Activated CD8-positive, alpha-beta memory T cell treated with anti-CD3 and anti-CD28 coated beads, Interleukin-2, amount 50 U/mL, for 24 hours (primary cell): ENCODE measurements around the gene CKAP5.

Source experiments
- DNase-seq: peaks from one replicate; pipeline ENCODE4 v3.0.0-alpha.2; 2020; ENCODE audit errors: extremely low read depth

The CKAP5 gene

DNA sequence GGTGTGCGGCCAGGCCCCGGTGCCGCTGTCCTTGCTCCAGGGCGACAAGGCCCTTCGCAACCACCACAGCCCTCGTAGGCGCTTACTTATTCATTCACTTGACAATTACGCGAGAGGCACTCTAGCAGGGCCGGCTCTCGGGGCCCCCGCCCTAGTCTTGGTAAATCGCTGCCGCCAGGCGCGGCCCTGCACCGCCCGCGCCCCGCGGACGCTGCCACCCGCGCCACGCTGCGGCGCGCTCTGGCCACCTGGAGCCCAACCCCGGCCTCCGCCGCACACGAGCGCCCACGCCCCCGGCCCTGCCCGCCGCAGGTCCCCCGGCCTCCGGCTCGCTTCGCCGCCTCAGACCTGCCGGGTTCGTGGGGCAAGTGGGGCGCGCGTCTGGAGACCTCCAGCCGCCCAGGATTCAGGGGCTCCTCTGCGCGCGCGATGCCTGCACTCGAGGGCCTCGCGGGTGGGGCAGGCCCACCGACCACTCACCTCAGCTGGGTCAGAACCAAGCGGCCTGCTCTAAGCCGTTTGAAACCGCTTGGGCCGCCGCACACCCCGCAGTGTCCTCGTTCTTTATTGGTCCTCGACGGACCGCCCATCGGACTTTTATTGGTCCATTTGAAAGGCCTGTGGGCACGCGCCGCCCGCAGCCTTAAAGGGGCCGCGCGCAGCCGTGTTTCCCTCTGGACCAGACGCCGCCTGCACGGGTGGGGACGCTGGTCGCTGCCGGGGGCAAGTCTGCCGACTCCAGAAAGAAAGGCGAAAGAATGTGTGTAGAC lies at the start of gene CKAP5:
Gene CKAP5, minus strand, starts transcription at position 541 of the 770 bp plus-strand sequence. CDS start 25,049 bp downstream, outside the sequence.
- DNase-seq, result peak; percentile 68

DNA sequence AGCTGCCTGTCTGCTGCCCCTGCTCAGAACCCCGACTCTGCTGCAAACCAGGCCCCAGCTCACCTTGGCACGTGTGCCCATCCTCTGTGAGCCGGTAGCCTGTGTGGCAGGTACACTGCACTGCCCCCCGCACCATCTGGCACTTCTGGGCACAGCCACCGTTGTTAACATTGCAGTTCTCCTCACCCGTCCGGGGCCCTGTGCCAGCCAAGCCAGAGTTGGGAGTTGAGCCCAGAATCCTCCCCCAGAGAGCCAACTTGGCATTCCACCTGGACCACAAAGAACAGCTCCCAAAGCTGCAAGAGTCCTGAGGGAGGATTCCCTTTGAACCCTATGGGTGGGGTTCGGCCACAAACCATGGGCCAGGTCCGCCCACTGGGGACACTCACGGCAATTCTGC lies 49.7 kb upstream of the CKAP5 start:
- no peak for DNase-seq

- no peak for DNase-seq
Measured at GRCh38 chr11:46894961-46895360, 48.9 kb upstream of the CKAP5 start.

DNA sequence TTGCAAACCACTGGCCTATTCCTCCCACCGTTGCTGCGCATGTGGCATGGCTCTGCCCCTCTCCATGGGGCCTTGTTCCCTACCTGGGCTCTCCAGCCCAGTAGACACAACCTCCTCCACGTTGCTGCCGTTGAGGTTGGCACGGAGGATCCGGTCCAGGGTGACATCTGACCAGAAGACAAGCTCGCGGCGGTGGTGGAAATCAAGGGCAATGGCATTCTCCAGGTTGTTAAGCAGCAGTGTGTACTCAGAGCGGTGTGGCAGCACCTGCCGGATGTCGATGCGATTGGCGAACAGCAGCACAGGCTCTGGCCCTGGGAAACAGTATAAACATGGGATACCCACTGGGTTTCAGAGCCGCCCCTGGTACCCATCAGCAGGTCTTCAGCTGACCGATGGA lies 48.4 kb upstream of the CKAP5 start:
- no peak for DNase-seq

- DNase-seq, result no peak
Measured at GRCh38 chr11:46892838-46893237, 46.8 kb upstream of the CKAP5 start.

DNA sequence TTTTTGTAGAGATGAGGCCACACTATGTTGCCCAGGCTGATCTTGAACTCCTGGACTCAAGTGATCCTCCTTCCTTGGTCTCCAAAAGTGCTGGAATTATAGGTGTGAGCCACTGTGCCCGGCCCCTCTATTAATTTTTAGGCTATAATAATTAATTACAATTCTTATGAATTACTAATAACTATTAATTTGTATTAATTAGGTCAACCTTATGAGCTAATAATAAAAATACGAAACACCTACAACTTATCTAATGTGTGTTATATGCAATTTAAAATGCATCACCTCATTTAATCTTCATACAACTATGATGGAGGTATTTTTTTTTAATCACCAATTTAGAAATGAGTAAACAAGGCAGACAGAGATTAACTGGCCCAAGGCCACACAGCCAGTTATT lies 46.0 kb upstream of the CKAP5 start:
- DNase-seq, result no peak

DNA sequence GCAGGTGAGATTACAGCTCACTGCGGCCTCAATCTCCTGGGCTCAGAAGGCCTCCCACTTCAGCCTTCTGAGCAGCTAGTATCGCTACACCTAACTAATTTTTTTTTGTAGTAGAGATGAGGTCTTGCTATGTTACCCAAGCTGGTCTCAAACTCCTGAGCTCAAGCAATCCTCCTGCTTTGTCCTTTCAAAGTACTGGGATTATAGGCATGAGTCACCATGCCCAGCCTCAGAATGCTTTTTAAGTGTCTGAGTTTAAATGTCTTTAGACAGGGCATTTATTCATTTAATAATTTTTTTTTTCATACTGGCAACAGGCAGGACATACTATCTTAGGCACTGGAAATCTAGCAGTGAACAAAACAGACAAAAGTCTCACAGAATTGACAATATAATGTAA lies 44.6 kb upstream of the CKAP5 start:
- DNase-seq, result no peak

- DNase-seq, result peak; percentile 54
Measured at GRCh38 chr11:46889689-46890475, 43.8 kb upstream of the CKAP5 start.

DNA sequence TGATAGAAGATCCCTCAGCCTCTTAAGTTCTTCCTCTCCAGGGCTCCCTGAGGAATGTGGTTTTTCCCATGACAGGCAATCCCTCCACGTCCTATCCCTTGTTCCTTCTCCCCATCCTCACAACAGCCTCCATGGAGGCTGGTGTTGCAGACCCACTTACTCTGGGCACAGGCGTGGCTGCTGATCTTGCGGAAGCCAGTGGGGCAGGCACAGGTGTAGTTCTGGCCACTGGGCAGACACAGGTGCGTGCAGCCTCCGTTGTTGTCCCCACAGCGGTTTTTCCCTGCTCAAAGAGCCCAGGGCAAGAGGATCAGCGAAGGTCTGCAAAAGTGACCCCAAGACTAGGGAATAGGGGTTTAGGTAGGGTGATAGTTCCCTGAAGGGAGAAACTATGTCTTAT lies 43.2 kb upstream of the CKAP5 start:
- DNase-seq, result no peak

GRCh38 chr11:46888636-46889035 lies 42.6 kb upstream of the CKAP5 start:
- no peak for DNase-seq

DNA sequence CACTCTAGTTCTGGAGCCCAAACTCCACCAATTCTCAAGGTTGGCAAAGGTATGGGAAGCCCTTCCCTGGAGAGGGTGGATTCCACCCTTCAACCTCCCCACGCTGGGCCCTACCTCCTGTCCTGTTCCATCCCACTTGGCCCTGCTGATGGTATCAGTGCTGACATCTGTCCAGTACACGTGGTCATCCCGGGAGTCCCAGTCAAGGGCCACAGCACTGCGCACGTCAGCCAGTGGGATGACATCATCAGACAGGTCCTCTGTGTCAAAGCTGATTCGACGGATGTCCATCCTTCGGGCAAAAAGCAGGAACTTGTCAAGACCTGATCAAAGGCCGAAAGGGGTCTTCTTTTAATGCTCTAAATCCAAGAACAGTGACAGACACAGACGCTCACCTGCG lies 40.1 kb upstream of the CKAP5 start:
- no peak for DNase-seq

DNA sequence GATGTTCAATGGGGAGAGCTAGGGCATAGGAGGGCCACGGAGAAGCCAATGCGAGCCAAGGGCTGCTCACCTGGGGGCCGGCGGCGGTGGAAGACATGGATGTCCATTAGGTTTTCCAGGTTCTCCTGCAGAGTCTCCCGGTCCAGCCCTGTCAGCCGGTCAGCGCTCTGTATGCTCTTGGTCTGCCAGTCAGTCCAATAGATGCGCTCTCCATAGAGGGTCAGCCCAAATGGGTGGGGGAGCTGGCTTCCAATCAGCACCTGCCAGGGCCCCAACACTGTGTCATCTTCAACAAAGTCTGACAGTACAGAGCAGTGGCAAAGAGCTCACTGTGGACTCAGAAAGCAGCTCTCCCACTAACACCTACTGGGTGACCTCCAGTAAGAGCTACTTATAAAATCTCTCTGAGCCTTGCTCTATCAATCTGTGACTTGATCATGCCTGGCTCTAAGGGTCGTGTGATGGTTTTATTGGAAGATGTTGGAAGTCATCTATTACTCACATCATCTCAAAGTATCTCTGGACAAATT lies 33.0 kb upstream of the CKAP5 start:
- no peak for DNase-seq

DNA sequence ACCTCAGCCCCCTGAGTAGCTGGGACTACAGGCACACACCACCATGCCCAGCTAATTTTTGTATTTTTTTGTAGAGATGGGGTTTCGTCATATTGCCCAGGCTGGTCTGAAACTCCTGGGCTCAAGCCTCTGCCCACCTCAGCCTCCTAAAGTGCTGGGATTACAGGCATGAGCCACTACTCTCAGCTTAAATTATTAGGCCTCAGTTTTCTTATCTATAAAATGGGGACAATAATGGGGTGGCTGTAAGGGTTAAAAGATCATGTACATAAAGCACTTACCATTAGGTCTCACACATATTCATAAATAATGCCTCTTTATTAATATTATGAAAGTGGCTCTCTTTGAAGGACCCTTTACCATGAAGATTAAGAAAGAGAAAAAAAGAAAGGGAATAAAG lies 31.5 kb upstream of the CKAP5 start:
- no peak for DNase-seq

DNA sequence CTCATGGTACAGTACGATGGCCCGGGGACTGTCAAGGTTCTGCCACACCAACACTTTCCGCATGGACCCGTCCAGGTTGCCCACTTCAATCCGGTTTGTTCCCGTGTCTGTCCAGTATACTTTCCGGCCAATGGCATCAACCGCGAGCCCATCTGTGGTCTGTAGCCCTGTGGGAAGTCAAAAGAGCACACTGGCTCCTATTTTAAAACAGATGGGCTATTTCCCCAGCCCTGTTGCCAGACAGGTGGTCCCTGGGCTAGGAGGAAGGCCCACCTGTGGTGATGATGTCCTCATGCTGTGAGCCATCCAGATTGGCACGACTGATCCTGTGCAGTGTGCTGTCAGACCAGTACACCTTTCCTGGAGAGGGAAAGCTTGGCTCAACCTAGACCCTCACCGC lies 30.4 kb upstream of the CKAP5 start:
- DNase-seq, result no peak

DNA sequence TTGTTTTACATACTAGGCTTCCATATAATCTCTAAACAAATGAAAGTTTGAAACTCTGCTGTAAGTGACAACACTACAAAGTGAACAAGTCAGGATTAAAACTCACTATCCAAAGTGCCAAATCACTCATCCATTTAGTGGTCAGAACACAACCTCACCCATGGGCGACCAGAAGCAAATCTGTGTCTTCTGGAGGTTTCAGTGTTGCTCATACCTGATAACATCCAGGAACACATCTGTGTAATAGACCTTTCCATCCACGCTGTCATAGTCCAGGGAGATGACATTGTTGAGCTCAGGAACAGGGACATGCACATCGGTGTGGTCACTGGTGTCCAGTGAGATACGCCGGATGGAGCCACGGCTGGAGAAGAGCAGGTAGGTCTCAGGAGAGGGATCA lies 28.5 kb upstream of the CKAP5 start:
- DNase-seq, result no peak

GRCh38 chr11:46868912-46869311 lies 22.8 kb upstream of the CKAP5 start:
- DNase-seq, result no peak

- DNase-seq, result no peak
Measured at GRCh38 chr11:46865340-46865739, 19.3 kb upstream of the CKAP5 start.

DNA sequence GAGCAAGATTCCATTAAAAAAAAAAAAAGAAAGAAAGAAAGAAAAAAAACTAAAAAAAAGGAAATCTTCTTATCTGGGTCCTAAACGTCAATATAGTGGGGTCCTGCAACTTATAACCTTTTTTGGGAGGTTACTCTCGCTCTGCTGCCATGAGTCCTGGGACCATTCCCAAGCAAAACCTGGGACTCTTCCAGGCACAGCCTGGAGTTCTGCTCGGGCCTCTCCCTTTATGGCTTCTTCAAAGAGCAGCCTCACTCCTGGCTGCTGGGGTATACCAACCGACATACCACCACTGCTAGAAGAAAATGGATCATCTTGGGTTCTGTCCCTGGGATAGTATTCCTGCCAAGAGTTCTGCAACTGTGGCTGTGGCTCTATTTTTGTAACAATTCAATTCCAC lies 14.1 kb upstream of the CKAP5 start:
- no peak for DNase-seq

DNA sequence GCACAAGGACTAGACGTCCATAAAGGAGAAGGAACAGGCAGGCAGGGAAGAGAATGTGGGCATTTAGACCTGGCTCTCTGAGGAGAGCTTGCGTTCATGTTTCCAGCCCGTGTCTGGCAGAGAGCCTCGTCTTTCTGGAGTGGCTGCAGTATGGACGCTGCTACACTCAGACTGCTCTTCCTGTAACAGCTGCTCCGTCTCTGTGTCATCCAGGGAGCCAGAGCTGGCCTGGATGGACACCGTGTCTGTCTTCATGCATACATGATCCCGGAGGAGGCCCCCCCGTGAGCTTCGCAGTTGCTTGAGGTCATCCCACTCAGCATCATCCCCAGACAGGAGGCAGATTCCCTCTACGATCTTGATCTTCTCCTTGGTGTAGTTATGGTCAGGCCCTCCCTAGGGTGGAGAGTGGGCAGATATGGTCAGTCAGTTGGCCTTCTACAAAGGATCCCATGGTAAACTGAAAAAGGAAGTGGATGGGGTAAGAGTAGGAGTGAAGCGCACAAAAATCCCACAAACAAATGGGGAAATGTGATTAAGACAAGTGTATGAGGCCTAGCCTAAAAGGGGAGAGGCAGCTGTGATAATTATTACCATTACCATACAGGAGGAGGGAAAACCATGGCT lies 13.0 kb upstream of the CKAP5 start:
- no peak for DNase-seq

DNA sequence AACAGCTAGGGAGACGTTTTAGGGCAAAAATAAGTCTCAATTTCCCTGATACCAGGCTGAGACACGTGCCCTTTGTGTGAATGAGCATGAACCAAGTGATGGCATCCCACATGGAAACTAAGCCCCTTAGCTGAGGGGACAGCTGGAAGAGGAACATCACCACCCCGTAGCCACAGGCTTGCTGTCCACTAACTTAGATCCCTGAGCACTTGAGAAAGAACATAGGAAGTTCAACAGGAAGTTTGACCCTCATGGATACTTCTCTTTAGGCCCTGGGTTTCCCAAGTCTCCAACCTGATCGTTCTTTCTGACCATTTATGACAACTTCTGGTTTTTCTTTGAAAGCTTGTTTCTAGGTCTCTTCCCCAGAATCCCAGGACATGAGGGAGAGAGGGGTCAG lies 11.6 kb upstream of the CKAP5 start:
- DNase-seq, result no peak

GRCh38 chr11:46856605-46857343 lies 10.7 kb upstream of the CKAP5 start:
- no peak for DNase-seq

- no peak for DNase-seq
Measured at GRCh38 chr11:46855863-46856262, 9.8 kb upstream of the CKAP5 start.
